GM12873 (cell line): Measurements from ENCODE around the gene DOCK2.

Source experiments
- CTCF ChIP-seq: IDR thresholded peaks from 2 replicates; pipeline ENCODE4 v1.5.1; 2012; ENCODE audit warnings: low read depth, mild to moderate bottlenecking, moderate library complexity, low read length, control low read depth; ENCODE audit not compliant: insufficient read depth; ENCODE audit errors: missing control alignments

The DOCK2 gene

GRCh38 chr5:169628892-169629291 is 8.2 kb upstream of the DOCK2 start:
- TF ChIP-seq CTCF = no peak

GRCh38 chr5:169629847-169630548 is 7.1 kb upstream of the DOCK2 start:
- TF ChIP-seq CTCF = no peak

GRCh38 chr5:169631360-169631759 is 5.7 kb upstream of the DOCK2 start:
- no peak for TF ChIP-seq CTCF

GRCh38 chr5:169632946-169633345 is 4.1 kb upstream of the DOCK2 start:
- TF ChIP-seq CTCF = no peak

- no peak for TF ChIP-seq CTCF
Observed at GRCh38 chr5:169634606-169635005, 2.5 kb upstream of the DOCK2 start.

- no peak for TF ChIP-seq CTCF
Observed at GRCh38 chr5:169635936-169636335, 1.1 kb upstream of the DOCK2 start.

- TF ChIP-seq CTCF = no peak
Observed at GRCh38 chr5:169636477-169637084, 494 bp upstream of the DOCK2 start.
